Effector memory CD8-positive, alpha-beta T cell (primary cell): Measurements from ENCODE around the gene BTAF1.

Experiments
- ATAC-seq: fragments of 150-1000 bp; cut with Tn5 transposase; replicated peaks from 2 replicates; pipeline ENCODE4 v1.10.0; 2021; ENCODE audit warnings: mild to moderate bottlenecking, moderate library complexity
- DNase-seq, 3 experiments: peaks; one replicate each; pipeline ENCODE4 v3.0.0; 2021
- H3K27ac Mint-ChIP-seq, 2 donors: one replicate each; pipeline ENCODE4 v1.8.0; 2022; ENCODE audit warnings: mild to moderate bottlenecking in 2 of 2, mixed read lengths in 2 of 2, moderate library complexity in 2 of 2
- H3K27me3 Mint-ChIP-seq, 2 donors: one replicate each; pipeline ENCODE4 v1.8.0; 2022; ENCODE audit warnings: mixed read lengths in 2 of 2
- H3K36me3 Mint-ChIP-seq: one replicate; pipeline ENCODE4 v1.8.0; 2022; ENCODE audit warnings: mild to moderate bottlenecking, moderate library complexity, mixed read lengths; ENCODE audit not compliant: insufficient read depth
- H3K4me1 Mint-ChIP-seq, 2 donors: one replicate each; pipeline ENCODE4 v1.8.0; 2022; ENCODE audit warnings: low read depth in 2 of 2, mixed read lengths in 2 of 2
- H3K4me3 Mint-ChIP-seq, 2 donors: one replicate each; pipeline ENCODE4 v1.8.0; 2022; ENCODE audit warnings: mild to moderate bottlenecking in 2 of 2, mixed read lengths in 2 of 2, moderate library complexity in 2 of 2
- H3K9me3 Mint-ChIP-seq, 2 donors: one replicate each; pipeline ENCODE4 v1.8.0; 2022; ENCODE audit warnings: mixed read lengths in 2 of 2

The BTAF1 gene

DNA sequence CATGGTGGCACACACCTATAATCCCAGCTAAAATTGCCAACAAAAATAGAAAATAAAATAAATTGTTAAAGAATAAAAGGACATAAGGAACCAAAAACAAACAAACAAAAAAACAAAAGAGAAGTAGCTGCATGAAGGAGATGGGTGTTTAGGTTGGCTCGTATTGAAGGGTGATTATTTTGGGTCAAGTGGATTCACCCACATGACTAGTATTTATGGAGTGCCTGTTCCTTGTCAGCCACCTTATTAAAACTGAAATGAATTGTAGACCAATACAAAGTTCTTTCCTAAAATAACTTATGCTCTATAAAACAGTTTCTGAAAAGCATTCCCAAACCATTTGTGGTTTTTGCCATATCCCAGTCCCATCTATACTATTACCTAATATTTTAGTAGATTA, 138.7 kb downstream of the BTAF1 start:
- Mint-ChIP-seq H3K27ac (no peak overlapping the region), H3K9me3 (no peaks in the 10 kb centered on the region), H3K4me1 (no peaks in the 10 kb centered on the region), H3K27me3 (no peaks in the 10 kb centered on the region), H3K4me3 (no peak overlapping the region), H3K36me3 (no peaks in the 10 kb centered on the region)
- DNase-seq = no peak
- ATAC-seq = no peak

DNA sequence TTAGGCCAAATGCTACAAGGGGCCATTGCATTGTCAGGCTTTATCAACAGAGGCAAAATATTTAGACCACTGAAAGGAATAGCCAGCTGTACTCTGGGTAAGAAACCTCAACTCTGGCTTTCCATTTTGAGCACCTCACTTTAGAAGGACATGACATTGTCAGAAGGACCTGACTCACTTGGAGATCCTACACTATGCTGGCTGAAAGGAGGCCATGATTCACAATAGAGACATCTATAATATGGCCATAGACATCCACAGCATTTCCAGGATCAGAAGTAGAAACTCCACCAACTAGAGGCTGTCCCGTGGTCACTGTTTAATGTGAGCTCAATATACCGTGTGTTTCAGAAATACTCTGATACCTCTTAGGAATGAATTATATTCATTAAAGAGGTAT, 140.9 kb downstream of the BTAF1 start:
- H3K27ac Mint-ChIP-seq = no peak overlapping the region
- no peaks in the 10 kb centered on the region for H3K9me3 Mint-ChIP-seq
- no peak for DNase-seq
- no peaks in the 10 kb centered on the region for H3K36me3 Mint-ChIP-seq
- no peak for ATAC-seq
- H3K27me3 Mint-ChIP-seq = no peaks in the 10 kb centered on the region
- no peaks in the 10 kb centered on the region for H3K4me1 Mint-ChIP-seq
- no peak overlapping the region for H3K4me3 Mint-ChIP-seq

DNA sequence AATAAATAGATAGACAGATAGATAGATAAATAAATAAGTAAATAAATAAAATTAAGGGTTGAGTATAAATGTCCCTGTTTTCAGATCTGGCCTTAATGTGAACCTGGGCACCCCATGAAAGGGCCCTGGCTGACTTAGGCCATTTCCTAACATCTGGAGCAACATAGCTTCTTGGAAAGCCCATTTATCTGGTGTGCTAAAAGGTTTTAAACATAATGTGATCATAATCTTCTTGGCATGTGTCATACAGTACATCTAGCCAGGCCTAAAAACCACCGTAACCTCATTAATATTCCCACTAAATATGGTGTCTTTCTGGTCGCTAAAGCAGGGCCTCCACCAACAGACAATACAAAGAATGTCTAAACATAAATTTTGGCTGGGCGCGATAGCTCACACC, 142.8 kb downstream of the BTAF1 start:
- no peak overlapping the region for H3K27ac Mint-ChIP-seq
- H3K4me3 Mint-ChIP-seq = no peak overlapping the region
- no peaks in the 10 kb centered on the region for H3K9me3 Mint-ChIP-seq

DNA sequence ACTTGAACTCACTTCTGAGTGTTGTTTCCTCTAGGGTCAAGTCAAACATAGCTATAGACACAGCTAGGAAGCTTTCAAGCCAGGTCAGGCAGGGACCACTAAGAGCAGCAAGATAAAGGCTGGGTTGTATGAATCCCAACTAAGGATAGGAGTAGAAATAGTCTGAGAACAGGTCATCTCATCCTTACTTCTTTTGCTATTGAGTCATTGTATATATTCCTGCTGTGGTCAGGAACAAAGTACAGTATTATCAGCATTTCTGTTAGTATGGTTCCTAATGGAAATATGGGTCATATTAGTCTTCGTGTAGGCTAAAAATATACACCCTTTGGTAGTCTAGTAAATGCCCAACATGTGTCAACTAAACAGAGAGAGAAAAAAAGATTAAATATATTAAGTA, 145.3 kb downstream of the BTAF1 start:
- no peak for ATAC-seq
- H3K4me3 Mint-ChIP-seq = no peak overlapping the region
- DNase-seq = no peak
- H3K27me3 Mint-ChIP-seq = no peaks in the 10 kb centered on the region
- no peaks in the 10 kb centered on the region for H3K4me1 Mint-ChIP-seq
- no peaks in the 10 kb centered on the region for H3K9me3 Mint-ChIP-seq
- H3K36me3 Mint-ChIP-seq = no peaks in the 10 kb centered on the region
- H3K27ac Mint-ChIP-seq = no peak overlapping the region

More for the DNA sequence above, 142.8 kb downstream of the BTAF1 start:
- Mint-ChIP-seq H3K27me3 (no peaks in the 10 kb centered on the region), H3K36me3 (no peaks in the 10 kb centered on the region), H3K4me1 (no peaks in the 10 kb centered on the region)
- no peak for DNase-seq
- ATAC-seq = no peak

DNA sequence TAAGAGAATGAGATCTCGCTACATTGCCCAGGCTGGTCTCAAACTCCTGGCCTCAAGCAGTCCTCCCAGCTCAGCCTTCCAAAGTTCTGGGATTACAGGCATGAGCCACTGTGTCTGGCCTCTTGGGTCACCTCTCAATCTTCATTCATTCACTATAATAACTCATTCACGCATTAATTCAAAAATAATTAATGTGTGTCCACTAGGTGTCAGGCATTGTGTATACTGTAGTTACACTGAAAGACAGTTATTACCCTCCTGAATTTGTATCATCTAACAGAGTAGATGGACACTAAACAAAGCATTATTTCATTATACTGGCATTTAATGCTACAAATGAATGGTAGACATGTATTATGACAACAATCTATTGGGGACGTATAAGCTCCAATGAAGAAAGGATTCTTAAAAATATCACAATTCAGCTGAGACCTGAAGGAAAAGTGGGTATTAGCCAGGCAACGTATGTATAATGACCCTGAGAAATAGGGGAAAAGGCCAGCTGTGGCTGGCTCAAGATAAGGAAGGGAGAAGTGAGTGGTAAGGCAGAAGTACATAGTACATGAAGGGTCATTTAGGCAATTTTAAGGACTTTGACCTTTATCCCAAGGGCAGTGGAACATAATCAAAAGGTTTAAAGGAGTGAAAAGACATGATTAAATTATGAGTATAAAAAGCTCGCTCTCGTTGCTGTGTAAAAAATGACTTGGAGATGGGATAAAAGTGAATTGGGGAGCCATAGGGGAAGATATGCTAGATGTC, 150.7 kb downstream of the BTAF1 start:
- no peak for DNase-seq
- no peaks in the 10 kb centered on the region for H3K9me3 Mint-ChIP-seq

DNA sequence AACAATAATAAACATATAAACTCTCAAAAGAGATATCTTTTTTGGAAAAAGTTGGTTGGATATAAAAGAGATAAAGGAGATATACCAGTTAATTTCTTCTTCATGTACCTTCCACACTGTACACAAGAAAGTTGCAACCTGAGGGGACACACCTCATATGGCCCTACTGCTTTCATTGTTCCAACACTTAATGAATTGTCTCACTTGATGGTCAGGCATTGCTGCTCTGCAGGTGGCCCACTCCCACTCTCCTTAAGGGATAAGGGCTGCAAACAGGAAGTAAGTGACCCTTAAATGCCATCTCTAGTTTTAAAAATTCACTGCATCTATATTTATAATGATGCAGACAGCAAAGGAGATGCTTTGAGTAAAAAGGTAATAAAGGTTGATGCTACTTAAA, 152.3 kb downstream of the BTAF1 start:
- H3K36me3 Mint-ChIP-seq = peaks cover 13% of the 10 kb centered on the region
- ATAC-seq = no peak
- no peak overlapping the region for H3K4me3 Mint-ChIP-seq
- H3K27me3 Mint-ChIP-seq = no peaks in the 10 kb centered on the region
- H3K27ac Mint-ChIP-seq = no peak overlapping the region
- H3K9me3 Mint-ChIP-seq = no peaks in the 10 kb centered on the region
- DNase-seq = no peak
- no peaks in the 10 kb centered on the region for H3K4me1 Mint-ChIP-seq

More for the DNA sequence above, 150.7 kb downstream of the BTAF1 start:
- ATAC-seq = no peak
- H3K27ac Mint-ChIP-seq = no peak overlapping the region
- no peaks in the 10 kb centered on the region for H3K4me1 Mint-ChIP-seq
- H3K36me3 Mint-ChIP-seq = peaks cover 4% of the 10 kb centered on the region
- no peak overlapping the region for H3K4me3 Mint-ChIP-seq
- no peaks in the 10 kb centered on the region for H3K27me3 Mint-ChIP-seq

DNA sequence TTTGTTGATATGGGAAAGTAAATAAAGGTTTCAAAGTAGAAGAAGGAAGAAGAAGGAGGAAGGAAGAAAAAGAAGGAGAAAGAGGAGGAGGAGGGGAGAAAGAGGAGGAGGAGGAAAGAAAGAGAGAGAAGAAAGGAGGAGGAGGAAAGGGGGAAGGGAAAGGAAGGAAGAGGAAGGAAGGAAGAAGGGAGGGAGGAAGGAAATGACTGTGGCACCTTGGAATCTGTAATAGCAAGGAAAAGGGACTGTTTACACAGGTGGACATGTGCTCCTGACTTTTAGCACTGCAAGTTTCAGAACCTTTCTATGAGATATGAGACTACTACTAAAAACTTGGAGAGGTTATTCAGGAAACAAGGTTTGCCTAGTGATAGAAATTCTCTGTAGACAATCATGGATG, 153.2 kb downstream of the BTAF1 start:
- no peaks in the 10 kb centered on the region for H3K9me3 Mint-ChIP-seq
- no peak overlapping the region for H3K4me3 Mint-ChIP-seq
- peaks cover 15% of the 10 kb centered on the region for H3K36me3 Mint-ChIP-seq
- H3K27me3 Mint-ChIP-seq = no peaks in the 10 kb centered on the region
- no peak for DNase-seq
- ATAC-seq = no peak
- no peaks in the 10 kb centered on the region for H3K4me1 Mint-ChIP-seq
- no peak overlapping the region for H3K27ac Mint-ChIP-seq

DNA sequence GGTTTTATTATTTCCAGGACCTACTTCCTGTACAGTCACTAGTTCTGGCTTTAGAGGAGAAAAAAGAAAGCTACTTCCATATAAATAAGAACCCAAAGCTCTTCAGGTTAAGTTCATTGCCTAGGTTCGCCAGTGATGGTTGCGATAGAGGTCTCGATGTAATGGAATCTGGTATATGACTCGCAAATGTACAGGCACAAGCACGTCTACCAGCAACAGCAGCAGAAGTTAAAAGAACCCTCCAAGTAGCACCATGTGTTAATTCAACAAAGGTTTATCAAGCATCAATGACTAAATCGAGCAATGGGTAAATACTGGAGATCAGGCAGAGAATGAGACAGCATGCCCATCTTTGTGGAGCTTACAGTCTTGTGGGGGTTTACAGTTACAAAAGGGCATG, 155.4 kb downstream of the BTAF1 start:
- Mint-ChIP-seq H3K9me3 (no peaks in the 10 kb centered on the region), H3K27ac (no peak overlapping the region), H3K4me1 (no peaks in the 10 kb centered on the region), H3K4me3 (no peak overlapping the region), H3K27me3 (no peaks in the 10 kb centered on the region), H3K36me3 (peaks cover 15% of the 10 kb centered on the region)
- no peak for DNase-seq
- no peak for ATAC-seq
